Keratinocyte (primary cell): Measurements from ENCODE around the gene GRB14.

ENCODE experiments used
- CTCF ChIP-seq, 3 experiments: IDR thresholded peaks in 1 of 3; conservative IDR thresholded peaks in 1 of 3; optimal IDR thresholded peaks in 1 of 3; 2 replicates in 2 of 3; 3 replicates in 1 of 3; pipeline versions ENCODE3 to v1.5.1; 2011; ENCODE audit warnings: low read length in 3 of 3, mild to moderate bottlenecking in 3 of 3, moderate library complexity in 2 of 3, control low read depth in 1 of 3, inconsistent platforms in 1 of 3; ENCODE audit not compliant: insufficient read depth in 2 of 3; ENCODE audit errors: extremely low read depth in 1 of 3
- EZH2 ChIP-seq: IDR thresholded peaks from one replicate; pipeline ENCODE4 v1.6.1; 2012; ENCODE audit warnings: inconsistent platforms, mild to moderate bottlenecking, low read length, moderate library complexity

GRCh38 chr2:164593541-164593940 is 27.7 kb downstream of the GRB14 start:
- TF ChIP-seq CTCF (optimal IDR thresholded peaks at IDR 0.05 in 1 of 3, IDR thresholded peaks at IDR 0.05 in 1 of 3, conservative IDR thresholded peaks at IDR 0.05 in 1 of 3; ENCODE audit: extremely low read depth in 1 of 3, insufficient read depth in 2 of 3, low read length in 3 of 3) (no peak), EZH2 (no peak)
